H1 (cell line): Measurements from ENCODE around the gene NR1I3. TPM values are rescaled to one million over a fixed set of nuclear protein-coding genes. Genes with fewer than 3 reads are reported as not detected.

ENCODE experiments used
- CTCF ChIA-PET: fragments of 300-600 bp; sonication (Branson Sonifier 250); formaldehyde crosslinking; loops from one replicate; lab custom pipeline; 2021; ENCODE audit not compliant: partially characterized antibody; lab: Charles Lee
- POLR2A ChIA-PET: fragments of 300-600 bp; sonication (Branson Sonifier 250); formaldehyde crosslinking; loops from one replicate; lab custom pipeline; 2021; ENCODE audit warnings: inconsistent platforms; ENCODE audit not compliant: partially characterized antibody; lab: Charles Lee
- DNase-seq, 2 experiments: peaks; one replicate each; pipeline versions ENCODE4 v3.0.0 to v3.0.0-alpha.2; 2010 to 2022; ENCODE audit warnings: low spot score in 2 of 2, low read depth in 1 of 2, mixed read lengths in 1 of 2
- FAIRE-seq: peaks from 2 replicates; lab custom pipeline; 2011; peaks lifted over from hg19 to GRCh38; lab: Jason Lieb, UNC
- H2AFZ ChIP-seq: 2 replicates; pipeline ENCODE4 v1.8.1; 2012; ENCODE audit warnings: low read length, inconsistent platforms
- H2AK5ac ChIP-seq: 2 replicates; pipeline ENCODE4 v1.6.1; 2013; ENCODE audit warnings: low read depth, low read length
- H2BK120ac ChIP-seq: replicated peaks from 2 replicates; pipeline ENCODE3; 2013; ENCODE audit warnings: low read depth, low read length, inconsistent platforms
- H2BK12ac ChIP-seq: 2 replicates; pipeline ENCODE4 v1.6.1; 2013; ENCODE audit warnings: low read depth, low read length
- H2BK15ac ChIP-seq: 2 replicates; pipeline ENCODE4 v1.6.1; 2013; ENCODE audit warnings: low read length
- H2BK20ac ChIP-seq: 2 replicates; pipeline ENCODE4 v1.6.1; 2013; ENCODE audit warnings: low read length
- H2BK5ac ChIP-seq: 2 replicates; pipeline ENCODE4 v1.6.1; 2013; ENCODE audit warnings: low read depth, low read length
- H3K14ac ChIP-seq: 2 replicates; pipeline ENCODE4 v1.6.1; 2013; ENCODE audit warnings: inconsistent platforms; ENCODE audit not compliant: insufficient read length
- H3K18ac ChIP-seq: 2 replicates; pipeline ENCODE4 v1.6.1; 2013; ENCODE audit warnings: low read length; ENCODE audit errors: extremely low read depth
- H3K23ac ChIP-seq: 2 replicates; pipeline ENCODE4 v1.6.1; 2013; ENCODE audit warnings: inconsistent platforms; ENCODE audit not compliant: insufficient read length
- H3K23me2 ChIP-seq: 2 replicates; pipeline ENCODE4 v1.6.1; 2013; ENCODE audit warnings: low read depth, low read length
- H3K27ac ChIP-seq: 2 replicates; pipeline ENCODE4 v1.6.1; 2011; ENCODE audit warnings: low read depth, low read length, inconsistent platforms
- H3K27me3 ChIP-seq, 4 experiments: replicated peaks in 1 of 4; 1 replicate in 1 of 4; 2 replicates in 3 of 4; pipeline versions ENCODE4 v1.6.1 to v1.8.1; 2011 to 2013; ENCODE audit warnings: low read length in 3 of 4, mild to moderate bottlenecking in 3 of 4, inconsistent platforms in 2 of 4, mixed read lengths in 2 of 4, moderate library complexity in 1 of 4; ENCODE audit not compliant: control insufficient read depth in 3 of 4, insufficient read depth in 3 of 4; ENCODE audit errors: extremely low read depth in 1 of 4
- H3K36me3 ChIP-seq, 4 experiments: 2 replicates each; pipeline versions ENCODE4 v1.6.1 to v1.8.1; 2011 to 2013; ENCODE audit warnings: mild to moderate bottlenecking in 4 of 4, low read length in 3 of 4, moderate library complexity in 2 of 4, control low read depth in 1 of 4, inconsistent platforms in 1 of 4; ENCODE audit not compliant: insufficient read depth in 4 of 4, control insufficient read depth in 2 of 4
- H3K4ac ChIP-seq: replicated peaks from 2 replicates; pipeline ENCODE3; 2013; ENCODE audit warnings: low read length, low read depth, mixed read lengths, inconsistent platforms; ENCODE audit not compliant: insufficient read length
- H3K4me1 ChIP-seq, 4 experiments: replicated peaks in 1 of 4; 1 replicate in 1 of 4; 2 replicates in 3 of 4; pipeline versions ENCODE4 v1.6.1 to v1.8.1; 2011 to 2013; ENCODE audit warnings: low read length in 3 of 4, inconsistent platforms in 2 of 4, mixed read lengths in 1 of 4; ENCODE audit not compliant: insufficient read depth in 4 of 4, control insufficient read depth in 3 of 4
- H3K4me2 ChIP-seq, 2 experiments: 2 replicates each; pipeline versions ENCODE4 v1.6.1 to v1.8.1; 2011 to 2013; ENCODE audit warnings: low read depth in 2 of 2, low read length in 2 of 2, control low read depth in 1 of 2, inconsistent platforms in 1 of 2, mild to moderate bottlenecking in 1 of 2; ENCODE audit not compliant: insufficient read depth in 1 of 2
- H3K4me3 ChIP-seq, 4 experiments: fragments of 200-600, 300-600 bp in 1 of 4; sonication (generic), shearing (Covaris generic), sonication (Bioruptor Twin) in 1 of 4; 2 replicates each; pipeline versions ENCODE4 v1.5.1 to v1.8.1; 2011 to 2016; ENCODE audit warnings: low read length in 4 of 4, low read depth in 3 of 4, control low read depth in 2 of 4, inconsistent platforms in 2 of 4, mild to moderate bottlenecking in 2 of 4, mixed read lengths in 1 of 4, moderate library complexity in 1 of 4; ENCODE audit not compliant: insufficient read depth in 2 of 4; ENCODE audit errors: extremely low read depth in 1 of 4
- H3K56ac ChIP-seq: replicated peaks from 2 replicates; pipeline ENCODE3; 2013; ENCODE audit warnings: low read depth, mild to moderate bottlenecking, mixed read lengths, low read length, inconsistent platforms; ENCODE audit not compliant: insufficient read length
- H3K79me1 ChIP-seq: 2 replicates; pipeline ENCODE4 v1.6.1; 2013; ENCODE audit warnings: low read depth, low read length, control low read depth
- H3K79me2 ChIP-seq, 2 experiments: 2 replicates each; pipeline versions ENCODE4 v1.6.1 to v1.8.1; 2012 to 2013; ENCODE audit warnings: low read length in 2 of 2, mild to moderate bottlenecking in 2 of 2, inconsistent platforms in 1 of 2; ENCODE audit not compliant: insufficient read depth in 2 of 2, control insufficient read depth in 1 of 2
- H3K9ac ChIP-seq, 4 experiments: replicated peaks in 1 of 4; 1 replicate in 1 of 4; 2 replicates in 3 of 4; pipeline versions ENCODE4 v1.6.1 to v1.8.1; 2011 to 2013; ENCODE audit warnings: low read depth in 3 of 4, low read length in 3 of 4, control low read depth in 2 of 4, mild to moderate bottlenecking in 2 of 4, moderate library complexity in 2 of 4, inconsistent platforms in 1 of 4; ENCODE audit errors: extremely low read depth in 1 of 4
- H3K9me3 ChIP-seq, 2 experiments: 2 replicates each; pipeline versions ENCODE4 v1.6.1 to v1.8.1; 2012 to 2013; ENCODE audit warnings: mild to moderate bottlenecking in 2 of 2, moderate library complexity in 2 of 2, control low read depth in 1 of 2, inconsistent platforms in 1 of 2, low read depth in 1 of 2, low read length in 1 of 2, mixed read lengths in 1 of 2; ENCODE audit not compliant: insufficient read depth in 2 of 2
- H4K20me1 ChIP-seq, 2 experiments: replicated peaks in 1 of 2; 2 replicates each; pipeline versions ENCODE3 to v1.8.1; 2011 to 2013; ENCODE audit warnings: inconsistent platforms in 2 of 2, low read length in 2 of 2, mild to moderate bottlenecking in 1 of 2; ENCODE audit not compliant: insufficient read depth in 2 of 2, control insufficient read depth in 1 of 2
- H4K5ac ChIP-seq: 2 replicates; pipeline ENCODE4 v1.6.1; 2013; ENCODE audit warnings: low read length, low read depth, mixed read lengths, inconsistent platforms; ENCODE audit not compliant: insufficient read length
- H4K8ac ChIP-seq: 2 replicates; pipeline ENCODE4 v1.8.0; 2013; ENCODE audit warnings: mild to moderate bottlenecking, moderate library complexity, low read length, inconsistent platforms; ENCODE audit not compliant: insufficient read depth; ENCODE audit errors: extremely low read depth
- H4K91ac ChIP-seq: replicated peaks from 2 replicates; pipeline ENCODE3; 2013; ENCODE audit warnings: low read length, mixed read lengths, inconsistent platforms; ENCODE audit not compliant: insufficient read length
- ATF3 ChIP-seq: IDR thresholded peaks from 2 replicates; pipeline ENCODE4 v1.6.1; 2011; ENCODE audit warnings: low read depth, mild to moderate bottlenecking, low read length; ENCODE audit not compliant: insufficient read depth
- CEBPB ChIP-seq: IDR thresholded peaks from 2 replicates; pipeline ENCODE4 v1.6.1; 2012; ENCODE audit warnings: low read depth, low read length
- CREB1 ChIP-seq: IDR thresholded peaks from 2 replicates; pipeline ENCODE4 v1.6.1; 2012; ENCODE audit warnings: inconsistent platforms
- JUN ChIP-seq: IDR thresholded peaks from 2 replicates; pipeline ENCODE4 v1.6.1; 2011; ENCODE audit warnings: low read depth, mild to moderate bottlenecking, improper control_type of control experiment, low read length
- NANOG ChIP-seq: IDR thresholded peaks from 2 replicates; pipeline ENCODE4 v1.6.1; 2011; ENCODE audit warnings: low read length, low read depth, mild to moderate bottlenecking, inconsistent platforms; ENCODE audit not compliant: insufficient read depth, poor library complexity, severe bottlenecking
- RNF2 ChIP-seq: fragments of 200-900, 300-1000 bp; sonication (generic); IDR thresholded peaks from 2 replicates; pipeline ENCODE4 v1.7.1; 2016; ENCODE audit warnings: borderline replicate concordance, low read depth, mild to moderate bottlenecking, antibody characterized with exemption, low read length; ENCODE audit not compliant: poor library complexity, severe bottlenecking; ENCODE audit errors: missing control alignments
- SRF ChIP-seq: IDR thresholded peaks from 2 replicates; pipeline ENCODE4 v1.6.1; 2011; ENCODE audit warnings: mild to moderate bottlenecking, low read depth, low read length, moderate library complexity
- SUZ12 ChIP-seq: fragments of 200-600 bp; sonication (generic); IDR thresholded peaks from 2 replicates; pipeline ENCODE4 v1.6.1; 2012; ENCODE audit warnings: mild to moderate bottlenecking, inconsistent platforms, low read length, moderate library complexity, mixed read lengths
- WGBS, 2 experiments: shearing (Covaris generic) in 1 of 2; methylation state at CpG; one replicate each; pipeline versions ENCODE4 v1.1.6 to v1.1.7; 2013 to 2015; ENCODE audit warnings: low lambda C conversion rate in 2 of 2, mixed read lengths in 2 of 2, inconsistent platforms in 1 of 2, low coverage in 1 of 2, missing lambda C conversion rate in 1 of 2; ENCODE audit not compliant: insufficient replicate concordance in 2 of 2, insufficient coverage in 1 of 2, insufficient read length in 1 of 2; ENCODE audit errors: extremely low coverage in 1 of 2, missing lambda C conversion rate in 1 of 2; 5-methylcytosine and 5-hydroxymethylcytosine counted together
- polyA plus RNA-seq, 7 experiments: library from polyadenylated mRNA; depleted of rRNA in 3 of 7; stranded (reverse) in 5 of 7; unstranded in 2 of 7; fragments of >200 nt in 5 of 7; fragments of 200-250 nt in 2 of 7; gene quantifications; 1 replicate in 5 of 7; 2 replicates in 1 of 7; 4 replicates in 1 of 7; pipeline versions ENCODE4 v1.2.1 to v1.2.3, GENCODE V29; 2011 to 2013; ENCODE audit warnings: missing spikeins in 2 of 7, mixed read lengths in 2 of 7
- total RNA-seq: library from RNA; stranded (reverse); fragmentation: NEBNext Ultra II Directional; extraction: Animal tissue kit (Norgen Biotek cat#: 25700); gene quantifications from 2 replicates; pipeline ENCODE4 v1.2.1, GENCODE V29; 2021
- TF ChIP-seq, protein P1 (sequence below): IDR thresholded peaks from 2 replicates; pipeline ENCODE4 v1.6.1; 2012; ENCODE audit warnings: inconsistent platforms

The NR1I3 gene
- total and polyA plus RNA-seq, 2 of the 8 experiments (the other 6 are each of a cell fraction or from before 2014, with no cell fraction given), result not detected

- no peak overlapping the region for H2BK12ac ChIP-seq
- H3K4me1 ChIP-seq, result no peaks in the 10 kb centered on the region; a peak in 2 of 7 replicates
- TF ChIP-seq SUZ12 (no peak), RNF2 (no peak), SRF (no peak), CEBPB (no peak), CREB1 (no peak), JUN (no peak), ATF3 (no peak), NANOG (no peak)
- TF ChIP-seq, protein P1, sequence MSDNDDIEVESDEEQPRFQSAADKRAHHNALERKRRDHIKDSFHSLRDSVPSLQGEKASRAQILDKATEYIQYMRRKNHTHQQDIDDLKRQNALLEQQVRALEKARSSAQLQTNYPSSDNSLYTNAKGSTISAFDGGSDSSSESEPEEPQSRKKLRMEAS, result no peak
- TF ChIP-seq, all 59 proteins: peak for 0
- Histone ChIP-seq H3K23me2 (no peaks in the 10 kb centered on the region), H2BK5ac (no peak overlapping the region), H3K27me3 (no peaks in the 10 kb centered on the region; a peak in 1 of 7 replicates), H4K20me1 (no peaks in the 10 kb centered on the region), H3K14ac (no peak overlapping the region), H3K79me2 (no peaks in the 10 kb centered on the region), H3K4ac (no peak overlapping the region), H3K9me3 (no peaks in the 10 kb centered on the region), H2AK5ac (no peak overlapping the region), H2BK15ac (no peak overlapping the region), H3K23ac (no peak overlapping the region), H3K56ac (no peak overlapping the region), H4K8ac (no peak overlapping the region), H3K79me1 (no peaks in the 10 kb centered on the region), H2BK20ac (no peak overlapping the region), H3K18ac (no peak overlapping the region), H3K9ac (no peak overlapping the region), H4K91ac (no peak overlapping the region), H3K4me2 (no peak overlapping the region), H3K4me3 (no peak overlapping the region), H2BK120ac (no peak overlapping the region), H2AFZ (no peak overlapping the region), H4K5ac (no peak overlapping the region), H3K36me3 (peaks cover 4 to 13% (median 10%) of the 10 kb centered on the region in 4 experiments; a peak in 5 of 8 replicates), H3K27ac (no peak overlapping the region)
- WGBS, 2 experiments, result 87% methylated on average over 17 of the region's 22 CpGs; no CpG with 5 or more reads in 1 of the 2 experiments
- DNase-seq (no peak), FAIRE-seq (no peak)
- ChIA-PET CTCF (interaction anchor here (0.8 to 6.1 kb wide), 20 partner anchors 10 to 190 kb away, joined by 3 to 67 read pairs (median 6); partner anchors contain the start of genes APOA2, B4GALT3, FCER1G and NDUFS2), POLR2A (interaction anchor here (1.1 to 4.6 kb wide), 5 partner anchors 8 to 123 kb away, joined by 3 to 45 read pairs (median 4); partner anchors contain the start of genes B4GALT3 and NDUFS2)
Measured at GRCh38 chr1:161190962-161191521, 47.0 kb downstream of the NR1I3 start.
